HL-60 (cell line): ENCODE data around the gene C16orf74.

ENCODE experiments used
- DNase-seq, 2 experiments: peaks; one replicate each; pipeline ENCODE4 v3.0.0-alpha.2; 2010 to 2020; ENCODE audit warnings: low read depth in 1 of 2, low spot score in 1 of 2
- H3K27ac ChIP-seq: fragments of 250-450 bp; sonication (Bioruptor Pico); replicated peaks from 2 replicates; pipeline ENCODE4 v1.5.1; 2020; ENCODE audit warnings: mild to moderate bottlenecking, moderate library complexity
- H3K27me3 ChIP-seq: fragments of 250-450 bp; sonication (Bioruptor Pico); 2 replicates; pipeline ENCODE4 v1.5.1; 2021; ENCODE audit warnings: mild to moderate bottlenecking, moderate library complexity; ENCODE audit not compliant: insufficient read depth, poor library complexity, severe bottlenecking
- H3K4me3 ChIP-seq: replicated peaks from 2 replicates; pipeline ENCODE4 v1.5.1; 2011; ENCODE audit warnings: mild to moderate bottlenecking, control low read depth, low read length; ENCODE audit not compliant: insufficient read depth
- CTCF ChIP-seq: IDR thresholded peaks from one replicate; pipeline ENCODE4 v1.5.1; 2011; ENCODE audit warnings: low read length, control low read depth, inconsistent platforms; ENCODE audit not compliant: insufficient read depth
- GABPA ChIP-seq: IDR thresholded peaks from 2 replicates; pipeline ENCODE4 v1.6.1; 2012; ENCODE audit warnings: low read depth
- POLR2AphosphoS5 ChIP-seq: IDR thresholded peaks from 2 replicates; pipeline ENCODE4 v1.6.1; 2012; ENCODE audit warnings: low read depth
- REST ChIP-seq: IDR thresholded peaks from 2 replicates; pipeline ENCODE4 v1.6.1; 2012; ENCODE audit warnings: low read depth; ENCODE audit not compliant: insufficient replicate concordance
- SPI1 ChIP-seq: IDR thresholded peaks from 2 replicates; pipeline ENCODE4 v1.6.1; 2012; ENCODE audit warnings: low read depth, mild to moderate bottlenecking, borderline replicate concordance

C16orf74 gene

GRCh38 chr16:85750146-85750826 is 610 bp downstream of the C16orf74 start:
- Histone ChIP-seq H3K4me3 (peak overlapping the region; percentile 43), H3K27ac (no peak overlapping the region), H3K27me3 (no peaks in the 10 kb centered on the region)
- TF ChIP-seq SPI1 (no peak), REST (no peak), GABPA (no peak), POLR2AphosphoS5 (no peak), CTCF (no peak)
- DNase-seq, result no peak

GRCh38 chr16:85749771-85750145 is 1.1 kb downstream of the C16orf74 start:
- Histone ChIP-seq H3K27me3 (no peaks in the 10 kb centered on the region), H3K27ac (no peak overlapping the region), H3K4me3 (peak overlapping the region; percentile 43)
- no peak for TF ChIP-seq SPI1
- no peak for TF ChIP-seq POLR2AphosphoS5
- no peak for TF ChIP-seq REST
- no peak for TF ChIP-seq GABPA
- no peak for TF ChIP-seq CTCF
- no peak for DNase-seq

- no peak for TF ChIP-seq GABPA
- no peak for TF ChIP-seq SPI1
- no peak for TF ChIP-seq POLR2AphosphoS5
- no peak for TF ChIP-seq CTCF
- TF ChIP-seq REST, result no peak
- DNase-seq, result no peak
- Histone ChIP-seq H3K27ac (no peak overlapping the region), H3K4me3 (no peak overlapping the region), H3K27me3 (no peaks in the 10 kb centered on the region)
These were observed 4.3 kb downstream of the C16orf74 start for GRCh38 chr16:85746460-85747215.
